MCF 10A (cell line): ENCODE data around the gene SDK1. TPM values are rescaled to one million over a fixed set of nuclear protein-coding genes. Genes with fewer than 3 reads are reported as not detected.
"Not testable (repeated sequence)": the region's sequence is repeated elsewhere in the genome, so short reads cannot be mapped to it uniquely, and the experiment has no call there.

Source experiments
- BruUV-seq: library from RNA; stranded (reverse); fragments of 400-500 nt; replicated peaks from 2 replicates; lab custom pipeline; 2021; lab: Mats Ljungman, UMichigan
- CTCF ChIA-PET: fragments of 300-600 bp; sonication (Branson Sonifier 250); formaldehyde crosslinking; extraction: SDS; loops from one replicate; lab custom pipeline; 2021; ENCODE audit warnings: antibody characterized with exemption, inconsistent platforms; lab: Yijun Ruan, JAX
- POLR2A ChIA-PET: fragments of 300-600, 350-650 bp; sonication (Branson Sonifier 250); formaldehyde crosslinking; extraction: SDS; loops from one replicate; lab custom pipeline; 2020; ENCODE audit warnings: antibody characterized with exemption, inconsistent platforms; lab: Yijun Ruan, JAX
- DNase-seq: peaks from one replicate; pipeline ENCODE4 v3.0.0-alpha.2; 2018; ENCODE audit not compliant: unreplicated experiment
- H3K27ac Mint-ChIP-seq: one replicate; pipeline ENCODE4 v1.8.0; 2022; ENCODE audit warnings: mild to moderate bottlenecking, low read depth, mixed read lengths; ENCODE audit not compliant: unreplicated experiment
- H3K27me3 Mint-ChIP-seq: one replicate; pipeline ENCODE4 v1.8.0; 2022; ENCODE audit warnings: mixed read lengths; ENCODE audit not compliant: insufficient read depth, unreplicated experiment
- H3K36me3 Mint-ChIP-seq: one replicate; pipeline ENCODE4 v1.8.0; 2022; ENCODE audit warnings: mild to moderate bottlenecking, moderate library complexity, mixed read lengths; ENCODE audit not compliant: insufficient read depth, unreplicated experiment
- H3K4me1 Mint-ChIP-seq: one replicate; pipeline ENCODE4 v1.8.0; 2022; ENCODE audit warnings: mixed read lengths; ENCODE audit not compliant: insufficient read depth, unreplicated experiment
- H3K4me3 Mint-ChIP-seq: one replicate; pipeline ENCODE4 v1.8.0; 2022; ENCODE audit warnings: mild to moderate bottlenecking, moderate library complexity, mixed read lengths; ENCODE audit not compliant: unreplicated experiment
- H3K9me3 Mint-ChIP-seq: one replicate; pipeline ENCODE4 v1.8.0; 2022; ENCODE audit warnings: mixed read lengths; ENCODE audit not compliant: unreplicated experiment
- CTCF ChIP-seq: fragments of 200-600 bp; IDR thresholded peaks from one replicate; pipeline ENCODE4 v1.8.0; 2022; ENCODE audit warnings: antibody characterized with exemption, mild to moderate bottlenecking; ENCODE audit not compliant: unreplicated experiment
- intact Hi-C: fragments of 100-400 bp; cut with micrococcal nuclease; formaldehyde crosslinking; loops from 2 replicates; pipeline ENCODE4 v1.14.1; 2022
- total RNA-seq: library from RNA; stranded (reverse); gene quantifications from 2 replicates; pipeline ENCODE4 v1.2.3, GENCODE V29; 2022

The SDK1 gene
- total RNA-seq, 1 experiment from 2014 or later, result 3.3 TPM

- H3K27ac Mint-ChIP-seq, result no peak overlapping the region
- H3K27me3 Mint-ChIP-seq, result no peaks in the 10 kb centered on the region
- DNase-seq, result no peak
- no peak overlapping the region for H3K4me3 Mint-ChIP-seq
- POLR2A ChIA-PET, result no interaction called here
- TF ChIP-seq CTCF, result no peak
- CTCF ChIA-PET, result no interaction called here
- BruUV-seq, result no TSS peak
- H3K36me3 Mint-ChIP-seq, result no peaks in the 10 kb centered on the region
- H3K9me3 Mint-ChIP-seq, result peaks cover 14% of the 10 kb centered on the region
- intact Hi-C loops, result no loop called here
- peaks cover 10% of the 10 kb centered on the region for H3K4me1 Mint-ChIP-seq
These were observed 404.2 kb downstream of the SDK1 start for GRCh38 chr7:3705258-3705657.

- Mint-ChIP-seq H3K4me1 (peaks cover 13% of the 10 kb centered on the region), H3K9me3 (peaks cover 14% of the 10 kb centered on the region)
- intact Hi-C loops, BruUV-seq, CTCF ChIA-PET, H3K4me3 Mint-ChIP-seq, DNase-seq, H3K27ac Mint-ChIP-seq, H3K36me3 Mint-ChIP-seq, H3K27me3 Mint-ChIP-seq: not testable (repeated sequence)
- POLR2A ChIA-PET, result interaction anchor here (0.7 to 0.9 kb wide), 2 partner anchors 58 to 205 kb away, joined by 3 read pairs; no protein-coding TSS in a partner anchor
These were observed 405.0 kb downstream of the SDK1 start for GRCh38 chr7:3706091-3706490.

- no peaks in the 10 kb centered on the region for H3K27me3 Mint-ChIP-seq
- no TSS peak for BruUV-seq
- no peak overlapping the region for H3K27ac Mint-ChIP-seq
- peaks cover 4% of the 10 kb centered on the region for H3K36me3 Mint-ChIP-seq
- H3K9me3 Mint-ChIP-seq, result peaks cover 8% of the 10 kb centered on the region
- intact Hi-C loops, result no loop called here
- H3K4me1 Mint-ChIP-seq, result peaks cover 13% of the 10 kb centered on the region
- POLR2A ChIA-PET, result no interaction called here
- CTCF ChIA-PET, result interaction anchor here (0.5 kb wide), 1 partner anchor 121 kb away, joined by 3 read pairs; no protein-coding TSS in a partner anchor
- TF ChIP-seq CTCF, result no peak
- no peak for DNase-seq
- H3K4me3 Mint-ChIP-seq, result no peak overlapping the region
These were observed 409.1 kb downstream of the SDK1 start for GRCh38 chr7:3710122-3710521.

GRCh38 chr7:3710531-3710930 lies 409.5 kb downstream of the SDK1 start:
- ChIA-PET CTCF (interaction anchor here (0.5 kb wide), 1 partner anchor 121 kb away, joined by 3 read pairs; no protein-coding TSS in a partner anchor), POLR2A (no interaction called here)
- TF ChIP-seq CTCF, result no peak
- no TSS peak for BruUV-seq
- Mint-ChIP-seq H3K4me3 (no peak overlapping the region), H3K36me3 (peaks cover 4% of the 10 kb centered on the region), H3K4me1 (peaks cover 13% of the 10 kb centered on the region), H3K27me3 (no peaks in the 10 kb centered on the region), H3K27ac (no peak overlapping the region), H3K9me3 (peaks cover 8% of the 10 kb centered on the region)
- intact Hi-C loops, result no loop called here
- DNase-seq, result peak; percentile 27
